Esophagus (tissue), 2 donors: Measurements from ENCODE around the gene KDM2A. TPM values are rescaled to one million over a fixed set of nuclear protein-coding genes. Genes with fewer than 3 reads are reported as not detected.

Experiments
- H3K27ac ChIP-seq, 2 donors: one replicate each; pipeline ENCODE4 v1.5.1; 2013; ENCODE audit warnings: low read depth in 2 of 2, mild to moderate bottlenecking in 2 of 2, inconsistent platforms in 1 of 2, low read length in 1 of 2, moderate library complexity in 1 of 2
- H3K27me3 ChIP-seq, 2 donors: one replicate each; pipeline ENCODE4 v1.6.1; 2013; ENCODE audit warnings: low read length in 2 of 2, control low read depth in 1 of 2, mild to moderate bottlenecking in 1 of 2; ENCODE audit not compliant: insufficient read depth in 2 of 2, control insufficient read depth in 1 of 2
- H3K36me3 ChIP-seq, 2 donors: one replicate each; pipeline ENCODE4 v1.6.1; 2013; ENCODE audit warnings: low read length in 1 of 2; ENCODE audit not compliant: control insufficient read depth in 2 of 2, insufficient read depth in 2 of 2
- H3K4me1 ChIP-seq, 2 donors: one replicate each; pipeline ENCODE4 v1.6.1; 2013; ENCODE audit warnings: low read length in 1 of 2; ENCODE audit not compliant: control insufficient read depth in 2 of 2, insufficient read depth in 2 of 2
- H3K4me3 ChIP-seq, 2 donors: one replicate each; pipeline ENCODE4 v1.5.1; 2013; ENCODE audit warnings: low read length in 2 of 2, mild to moderate bottlenecking in 2 of 2, low read depth in 1 of 2, moderate library complexity in 1 of 2
- H3K9me3 ChIP-seq, 2 donors: one replicate each; pipeline ENCODE4 v1.6.1; 2013; ENCODE audit warnings: mild to moderate bottlenecking in 2 of 2, low read depth in 1 of 2, low read length in 1 of 2, moderate library complexity in 1 of 2; ENCODE audit not compliant: control insufficient read depth in 2 of 2, insufficient read depth in 1 of 2
- WGBS, 2 donors: extraction: QIAGEN DNeasy Blood & Tissue Kit; methylation state at CpG; one replicate each; pipeline ENCODE4 v1.1.7; 2013; 5-methylcytosine and 5-hydroxymethylcytosine counted together
- polyA plus RNA-seq, 2 donors: library from polyadenylated mRNA; stranded (reverse); fragments of 200-250 nt; gene quantifications; one replicate each; pipeline ENCODE4 v1.2.3, GENCODE V29; 2013
- donor health status: healthy with polysubstance abuse.
- donor health status: Bipolar disorder and iron deficiency.

KDM2A gene
- polyA plus RNA-seq, 2 donors, result 36.8 to 54.9 TPM

DNA sequence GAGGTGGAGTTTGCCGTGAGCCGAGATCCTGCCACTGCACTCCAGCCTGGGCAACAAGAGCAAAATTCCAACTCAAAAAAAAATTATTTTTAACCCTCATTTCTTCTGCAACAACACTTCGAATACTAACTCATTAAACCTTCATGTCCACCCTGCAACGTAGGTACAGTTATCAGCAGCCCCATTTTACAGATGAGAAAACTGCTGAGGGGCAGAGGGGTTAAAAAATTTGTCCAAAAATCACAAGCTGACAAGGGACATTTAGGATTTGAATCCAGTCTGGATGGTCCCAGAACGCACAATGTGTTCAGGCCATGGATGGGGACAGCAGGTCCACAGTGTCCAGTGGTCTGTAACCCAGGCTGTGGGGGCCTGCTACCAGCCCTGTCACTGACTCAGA lies 33.4 kb upstream of the KDM2A start:
- Histone ChIP-seq H3K4me1 (peaks cover 0 to 7% of the 10 kb centered on the region in 2 donors), H3K9me3 (no peaks in the 10 kb centered on the region), H3K4me3 (no peak overlapping the region), H3K36me3 (no peaks in the 10 kb centered on the region), H3K27ac (no peak overlapping the region), H3K27me3 (no peaks in the 10 kb centered on the region)
- 94 to 95% methylated on average over 5 of the region's 5 CpGs for WGBS, 2 donors

DNA sequence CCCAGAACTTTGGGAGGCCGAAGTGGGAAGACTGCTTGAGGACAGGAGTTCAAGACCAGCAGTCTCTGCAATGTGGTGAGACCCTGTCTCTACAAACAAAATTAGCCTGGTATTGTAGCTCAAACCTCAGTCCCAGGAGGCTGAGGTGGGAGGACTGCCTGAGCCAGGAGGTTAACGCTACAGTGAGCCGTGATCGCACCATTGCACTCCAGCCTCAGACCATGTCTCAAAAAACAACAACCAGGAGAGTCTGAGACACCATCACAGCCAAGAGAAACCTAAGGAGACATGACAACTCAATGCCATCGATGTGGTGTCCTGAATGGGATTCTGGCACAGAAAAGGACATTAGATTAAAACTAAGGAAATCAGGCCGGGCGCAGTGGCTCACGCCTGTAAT lies 28.3 kb upstream of the KDM2A start:
- Histone ChIP-seq H3K9me3 (no peaks in the 10 kb centered on the region), H3K4me1 (no peaks in the 10 kb centered on the region), H3K36me3 (no peaks in the 10 kb centered on the region), H3K4me3 (no peak overlapping the region), H3K27ac (no peak overlapping the region), H3K27me3 (no peaks in the 10 kb centered on the region)
- 90 to 95% methylated on average over 8 of the region's 8 CpGs for WGBS, 2 donors

DNA sequence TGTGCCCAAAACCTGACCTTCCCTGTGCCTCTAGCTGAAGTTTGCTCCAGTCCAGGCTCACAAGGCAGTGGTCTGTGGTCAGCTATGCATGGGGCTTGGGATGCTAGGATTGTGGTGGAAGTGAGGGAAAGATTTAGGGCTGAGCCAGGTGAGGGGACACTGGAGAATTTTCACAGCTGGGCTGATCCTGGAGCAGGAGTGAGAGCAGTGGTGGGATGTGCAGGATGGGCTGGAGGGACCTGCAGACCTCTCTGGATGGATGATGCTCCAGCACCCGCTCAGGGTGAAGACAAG lies 23.9 kb upstream of the KDM2A start:
- no peak overlapping the region for H3K4me3 ChIP-seq
- H3K27me3 ChIP-seq, result no peaks in the 10 kb centered on the region
- WGBS, 2 donors, result 89% methylated on average over 1 of the region's 1 CpG; no CpG with 5 or more reads in 1 of the 2 donors
- H3K27ac ChIP-seq, result no peak overlapping the region
- H3K4me1 ChIP-seq, result no peaks in the 10 kb centered on the region
- H3K9me3 ChIP-seq, result no peaks in the 10 kb centered on the region
- H3K36me3 ChIP-seq, result no peaks in the 10 kb centered on the region

DNA sequence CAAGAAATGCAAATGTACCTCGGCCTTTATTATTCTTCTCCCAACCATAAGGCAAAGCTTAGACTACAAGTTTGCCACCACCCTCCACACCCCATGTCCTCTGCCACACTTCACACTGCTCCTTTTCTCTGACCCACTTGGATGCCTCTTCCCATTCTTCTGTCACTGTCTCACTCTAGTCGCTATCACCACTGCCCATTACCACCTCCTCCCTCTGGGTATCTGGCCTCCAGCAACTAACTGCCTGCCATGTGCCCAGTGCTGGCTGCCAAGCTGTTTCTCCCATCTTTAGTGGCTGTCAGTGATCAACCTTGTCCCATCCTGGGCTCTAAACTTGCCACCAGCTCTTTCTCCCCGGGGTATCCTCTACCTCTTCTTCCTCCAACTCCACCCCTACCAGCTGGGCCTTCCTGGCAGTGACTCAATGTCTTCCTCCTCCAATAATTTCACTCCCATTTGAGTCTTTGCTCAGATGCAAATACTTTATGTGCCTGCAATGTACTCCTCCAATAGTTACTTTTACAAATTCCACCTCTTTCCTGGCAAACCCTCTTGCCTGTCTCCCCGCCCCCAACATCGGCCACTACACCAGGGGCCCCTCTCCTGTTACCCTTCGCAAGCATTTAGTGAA lies 20.1 kb upstream of the KDM2A start:
- Histone ChIP-seq H3K4me3 (no peak overlapping the region), H3K4me1 (no peaks in the 10 kb centered on the region), H3K9me3 (no peaks in the 10 kb centered on the region), H3K36me3 (no peaks in the 10 kb centered on the region), H3K27me3 (no peaks in the 10 kb centered on the region), H3K27ac (no peak overlapping the region)
- 73 to 75% methylated on average over 6 of the region's 6 CpGs for WGBS, 2 donors

DNA sequence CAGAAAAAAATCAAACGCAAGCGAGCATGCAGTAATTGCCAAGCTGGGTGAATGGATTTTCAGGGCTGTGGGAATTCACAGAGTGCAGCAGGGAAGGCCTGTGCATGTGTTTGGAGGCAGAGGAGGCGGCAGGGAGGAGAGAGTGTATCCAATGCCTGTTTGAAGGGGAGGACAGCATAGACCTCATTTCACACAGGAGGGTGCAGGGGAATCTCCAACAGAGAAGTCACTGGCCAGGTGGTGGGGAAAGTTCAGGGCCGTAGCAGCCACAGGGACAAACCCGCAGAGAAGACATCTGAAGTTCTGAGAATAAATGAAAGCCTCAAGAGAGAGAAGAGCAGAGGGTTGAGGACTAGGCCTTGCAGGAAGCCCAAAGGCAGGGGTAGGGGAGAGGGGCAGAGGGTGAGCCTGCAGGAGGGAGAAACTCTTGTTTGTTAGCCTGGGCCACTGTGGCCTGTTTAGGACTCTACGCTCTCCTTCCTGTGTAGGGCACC lies 19.2 kb upstream of the KDM2A start:
- H3K4me1 ChIP-seq, result no peaks in the 10 kb centered on the region
- 86 to 93% methylated on average over 6 of the region's 6 CpGs for WGBS, 2 donors
- H3K36me3 ChIP-seq, result no peaks in the 10 kb centered on the region
- H3K9me3 ChIP-seq, result no peaks in the 10 kb centered on the region
- no peak overlapping the region for H3K4me3 ChIP-seq
- no peak overlapping the region for H3K27ac ChIP-seq
- no peaks in the 10 kb centered on the region for H3K27me3 ChIP-seq

DNA sequence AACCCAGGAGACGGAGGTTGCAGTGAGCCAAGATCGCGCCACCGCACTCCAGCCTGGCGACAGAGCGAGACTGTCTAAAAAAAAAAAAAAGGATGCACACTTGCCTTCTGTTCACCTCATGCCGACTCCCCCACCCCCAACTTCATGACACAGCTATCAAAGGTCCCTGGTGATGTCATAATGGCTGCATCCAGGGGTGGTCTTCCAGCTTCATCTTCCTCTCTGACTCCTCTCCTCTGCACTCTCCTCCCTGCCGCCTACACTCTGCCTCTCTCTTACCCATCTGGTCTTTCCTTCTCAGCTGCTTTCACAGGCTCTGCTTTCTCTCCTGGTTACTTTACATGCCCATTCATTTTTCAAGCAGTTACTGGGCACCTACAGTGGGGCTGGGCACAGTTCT lies 16.4 kb upstream of the KDM2A start:
- no peaks in the 10 kb centered on the region for H3K4me1 ChIP-seq
- H3K27ac ChIP-seq, result no peak overlapping the region
- H3K36me3 ChIP-seq, result no peaks in the 10 kb centered on the region
- H3K9me3 ChIP-seq, result no peaks in the 10 kb centered on the region
- H3K4me3 ChIP-seq, result no peak overlapping the region
- 90 to 94% methylated on average over 3 to 8 of the region's 8 CpGs for WGBS, 2 donors
- H3K27me3 ChIP-seq, result no peaks in the 10 kb centered on the region

DNA sequence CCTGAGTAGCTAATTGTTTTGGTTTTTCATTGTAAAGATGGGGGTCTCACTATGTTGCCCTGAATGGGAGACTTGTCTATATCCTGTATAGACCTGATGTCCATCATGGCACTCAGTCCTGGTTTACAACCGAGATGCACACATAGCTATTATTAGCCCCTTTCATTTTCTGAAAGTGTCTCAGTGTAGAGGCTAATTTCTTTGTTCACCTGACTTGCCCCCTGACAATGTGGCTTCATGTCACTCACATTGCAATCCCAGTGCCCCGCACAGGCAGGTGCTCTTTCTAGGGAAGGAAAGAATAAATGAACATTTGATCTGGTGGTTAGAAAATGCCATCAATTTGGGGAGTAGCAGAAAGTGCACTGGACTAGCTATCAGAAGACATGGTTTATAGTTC lies 13.1 kb upstream of the KDM2A start:
- Histone ChIP-seq H3K4me3 (no peak overlapping the region), H3K4me1 (no peaks in the 10 kb centered on the region), H3K9me3 (no peaks in the 10 kb centered on the region), H3K36me3 (no peaks in the 10 kb centered on the region), H3K27ac (no peak overlapping the region), H3K27me3 (no peaks in the 10 kb centered on the region)
- WGBS, 2 donors, result 92 to 93% methylated on average over 2 of the region's 2 CpGs

DNA sequence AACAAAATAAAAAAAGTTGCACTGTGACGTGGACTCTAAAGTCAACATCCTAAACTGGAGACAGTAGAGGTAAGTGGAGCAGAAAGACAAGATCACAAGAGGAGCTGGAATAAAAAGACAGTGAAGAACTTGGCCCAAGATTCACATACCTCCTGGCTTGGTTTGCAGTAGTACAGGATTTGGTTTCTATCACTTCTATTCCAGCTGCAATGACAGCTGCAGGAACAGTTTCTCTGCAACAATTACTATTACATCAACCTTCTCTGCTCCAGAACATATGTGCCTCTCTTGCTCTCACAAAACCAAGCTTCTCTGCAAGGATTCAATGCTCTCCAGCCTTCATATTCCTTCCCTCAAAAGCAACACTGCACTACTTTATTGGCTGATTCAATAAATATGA lies 7.8 kb upstream of the KDM2A start:
- Histone ChIP-seq H3K4me1 (peaks cover 0 to 4% of the 10 kb centered on the region in 2 donors), H3K36me3 (no peaks in the 10 kb centered on the region), H3K4me3 (no peak overlapping the region), H3K9me3 (no peaks in the 10 kb centered on the region), H3K27ac (no peak overlapping the region), H3K27me3 (no peaks in the 10 kb centered on the region)
- 35% methylated on average over 1 of the region's 1 CpG for WGBS, 2 donors

DNA sequence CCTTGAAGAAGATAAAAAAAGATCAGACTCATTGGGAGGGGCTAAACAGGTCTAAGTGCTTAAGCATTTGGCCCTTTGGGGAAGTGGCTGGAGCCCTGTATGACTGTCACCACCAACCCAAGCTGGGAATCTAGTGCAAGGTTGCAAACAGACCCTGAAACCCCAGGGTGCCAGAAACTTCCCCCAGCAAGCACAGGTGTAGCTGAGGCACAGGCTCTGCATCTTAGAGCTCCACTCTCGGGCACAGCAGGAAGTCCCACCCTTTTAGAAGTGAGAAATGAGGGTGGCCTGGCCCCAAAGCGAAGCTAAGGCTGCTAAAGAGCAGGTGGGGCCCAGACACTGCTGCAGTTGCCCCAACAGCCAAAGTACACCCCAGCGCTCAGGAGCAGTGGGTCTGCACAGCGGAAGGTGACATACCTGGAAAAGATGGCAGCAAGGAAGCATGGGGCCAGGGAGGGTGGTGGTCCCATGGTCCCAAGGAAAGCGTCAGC lies 5.8 kb upstream of the KDM2A start:
- Histone ChIP-seq H3K36me3 (no peaks in the 10 kb centered on the region), H3K4me3 (no peak overlapping the region), H3K27me3 (no peaks in the 10 kb centered on the region), H3K9me3 (no peaks in the 10 kb centered on the region), H3K27ac (no peak overlapping the region), H3K4me1 (peaks cover 0 to 4% of the 10 kb centered on the region in 2 donors)
- 87 to 90% methylated on average over 5 of the region's 5 CpGs for WGBS, 2 donors

DNA sequence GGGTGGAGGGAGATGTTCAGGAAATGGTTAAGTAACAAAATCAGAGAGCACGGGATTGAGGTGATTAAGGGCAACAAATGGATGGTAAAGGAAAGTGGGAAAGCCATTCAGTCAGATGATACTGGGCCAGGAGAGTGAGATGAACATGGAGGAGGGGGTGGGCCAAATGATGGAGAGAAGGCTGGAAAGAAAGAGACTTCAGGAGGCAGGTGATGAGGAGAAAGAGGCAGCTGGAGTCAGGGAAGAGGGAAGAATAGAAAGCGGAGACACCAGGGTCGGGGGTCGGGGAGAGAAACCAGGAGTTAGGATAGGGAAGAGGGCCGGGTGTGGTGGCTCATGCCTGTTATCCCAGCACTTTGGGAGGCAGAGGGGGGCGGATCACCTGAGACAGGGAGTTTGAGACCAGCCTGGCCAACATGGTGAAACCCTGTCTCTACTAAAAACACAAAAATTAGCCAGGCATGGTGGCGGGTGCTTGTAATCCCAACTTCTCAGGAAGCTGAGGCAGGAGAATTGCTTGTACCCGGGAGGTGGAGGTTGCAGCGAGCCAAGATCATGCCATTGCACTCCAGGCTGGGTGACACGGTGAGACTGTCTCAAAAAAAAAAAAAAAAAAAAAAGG lies 4.7 kb upstream of the KDM2A start:
- no peaks in the 10 kb centered on the region for H3K27me3 ChIP-seq
- H3K36me3 ChIP-seq, result no peaks in the 10 kb centered on the region
- no peaks in the 10 kb centered on the region for H3K9me3 ChIP-seq
- no peak overlapping the region for H3K4me3 ChIP-seq
- peaks cover 0 to 4% of the 10 kb centered on the region in 2 donors for H3K4me1 ChIP-seq
- WGBS, 2 donors, result 81 to 90% methylated on average over 10 of the region's 10 CpGs
- H3K27ac ChIP-seq, result no peak overlapping the region
